IMR-90 (cell line): ENCODE results near the gene DLGAP4. TPM values are rescaled to one million over a fixed set of nuclear protein-coding genes. Genes with fewer than 3 reads are reported as not detected.

Experiments
- ATAC-seq: fragments of 200-7000 bp; cut with Tn5 transposase; 2 replicates; pipeline ENCODE4 v1.9.1; 2020; ENCODE audit warnings: low read depth, mild to moderate bottlenecking, moderate library complexity
- BruUV-seq: library from RNA; stranded (reverse); fragments of 400-500 nt; replicated peaks from 2 replicates; lab custom pipeline; 2021; lab: Mats Ljungman, UMichigan
- CTCF ChIA-PET: fragments of 300-600 bp; formaldehyde crosslinking; extraction: SDS; loops from one replicate; lab custom pipeline; 2021; ENCODE audit warnings: antibody characterized with exemption; lab: Yijun Ruan, JAX
- POLR2A ChIA-PET: fragments of 300-600 bp; sonication (Branson Sonifier 250); formaldehyde crosslinking; loops from one replicate; lab custom pipeline; 2022; ENCODE audit warnings: antibody characterized with exemption; ENCODE audit not compliant: unreplicated experiment; lab: Charles Lee
- DNase-seq: peaks from one replicate; pipeline ENCODE4 v3.0.0; 2013
- H2AFZ ChIP-seq: replicated peaks from 2 replicates; pipeline ENCODE3; 2013; ENCODE audit warnings: low read length, mild to moderate bottlenecking; ENCODE audit not compliant: poor library complexity
- H2AK5ac ChIP-seq: 2 replicates; pipeline ENCODE4 v1.6.1; 2013; ENCODE audit warnings: low read depth, low read length, inconsistent platforms
- H2AK9ac ChIP-seq: replicated peaks from 2 replicates; pipeline ENCODE3; 2013; ENCODE audit warnings: mild to moderate bottlenecking, low read depth, low read length, moderate library complexity; ENCODE audit not compliant: poor library complexity
- H2BK120ac ChIP-seq: 2 replicates; pipeline ENCODE4 v1.6.1; 2013; ENCODE audit warnings: low read depth, low read length, inconsistent platforms
- H2BK15ac ChIP-seq: 3 replicates; pipeline ENCODE4 v1.6.1; 2013; ENCODE audit warnings: low read depth, low read length, inconsistent platforms
- H2BK20ac ChIP-seq: 2 replicates; pipeline ENCODE4 v1.6.1; 2013; ENCODE audit warnings: low read depth, mild to moderate bottlenecking, inconsistent platforms, low read length, moderate library complexity
- H2BK5ac ChIP-seq: 2 replicates; pipeline ENCODE4 v1.6.1; 2013; ENCODE audit warnings: mild to moderate bottlenecking, low read depth, low read length, inconsistent platforms; ENCODE audit not compliant: poor library complexity, severe bottlenecking
- H3K14ac ChIP-seq: replicated peaks from 2 replicates; pipeline ENCODE4 v1.6.1; 2013; ENCODE audit warnings: low read depth, low read length, inconsistent platforms
- H3K18ac ChIP-seq: 2 replicates; pipeline ENCODE4 v1.6.1; 2013; ENCODE audit warnings: low read depth, low read length, control low read depth
- H3K23ac ChIP-seq: 2 replicates; pipeline ENCODE4 v1.6.1; 2013; ENCODE audit warnings: low read depth, low read length, inconsistent platforms
- H3K27ac ChIP-seq: 2 replicates; pipeline ENCODE4 v1.5.1; 2013; ENCODE audit warnings: mild to moderate bottlenecking, control low read depth, low read length; ENCODE audit not compliant: insufficient read depth
- H3K27me3 ChIP-seq: 2 replicates; pipeline ENCODE4 v1.6.1; 2013; ENCODE audit warnings: low read length; ENCODE audit not compliant: control insufficient read depth, insufficient read depth
- H3K36me3 ChIP-seq: 2 replicates; pipeline ENCODE4 v1.6.1; 2013; ENCODE audit warnings: low read length, mixed read lengths; ENCODE audit not compliant: control insufficient read depth, insufficient read depth
- H3K4ac ChIP-seq: 2 replicates; pipeline ENCODE4 v1.6.1; 2013; ENCODE audit warnings: low read depth, low read length, inconsistent platforms
- H3K4me1 ChIP-seq: 2 replicates; pipeline ENCODE4 v1.6.1; 2013; ENCODE audit warnings: low read length, mixed read lengths; ENCODE audit not compliant: control insufficient read depth, insufficient read depth
- H3K4me2 ChIP-seq: 2 replicates; pipeline ENCODE4 v1.6.1; 2013; ENCODE audit warnings: low read depth, mild to moderate bottlenecking, control low read depth, low read length, moderate library complexity
- H3K4me3 ChIP-seq: 2 replicates; pipeline ENCODE4 v1.5.1; 2013; ENCODE audit warnings: low read depth, mild to moderate bottlenecking, control low read depth, low read length, moderate library complexity; ENCODE audit not compliant: insufficient read depth
- H3K56ac ChIP-seq: 2 replicates; pipeline ENCODE4 v1.6.1; 2013; ENCODE audit warnings: low read length, inconsistent platforms; ENCODE audit not compliant: insufficient read depth; ENCODE audit errors: extremely low read depth
- H3K79me1 ChIP-seq, 2 experiments: 2 replicates each; pipeline ENCODE4 v1.6.1; 2013; ENCODE audit warnings: low read length in 2 of 2, inconsistent platforms in 1 of 2, low read depth in 1 of 2
- H3K9ac ChIP-seq: 2 replicates; pipeline ENCODE4 v1.6.1; 2013; ENCODE audit warnings: low read depth, low read length, control low read depth
- H3K9me1 ChIP-seq: 2 replicates; pipeline ENCODE4 v1.6.1; 2013; ENCODE audit warnings: low read length, inconsistent platforms; ENCODE audit not compliant: insufficient read depth
- H3K9me3 ChIP-seq: 2 replicates; pipeline ENCODE4 v1.6.1; 2013; ENCODE audit warnings: low read length; ENCODE audit not compliant: control insufficient read depth, insufficient read depth
- H4K20me1 ChIP-seq: 2 replicates; pipeline ENCODE4 v1.6.1; 2013; ENCODE audit warnings: low read length, inconsistent platforms; ENCODE audit not compliant: insufficient read depth
- H4K5ac ChIP-seq: 2 replicates; pipeline ENCODE4 v1.6.1; 2013; ENCODE audit warnings: mild to moderate bottlenecking, low read depth, low read length, control low read depth
- H4K8ac ChIP-seq, 2 experiments: 2 replicates each; pipeline ENCODE4 v1.6.1; 2013; ENCODE audit warnings: low read depth in 2 of 2, low read length in 2 of 2, control low read depth in 1 of 2, inconsistent platforms in 1 of 2
- H4K91ac ChIP-seq: 2 replicates; pipeline ENCODE4 v1.6.1; 2013; ENCODE audit warnings: low read depth, low read length, inconsistent platforms; ENCODE audit not compliant: insufficient read depth
- BHLHE40 ChIP-seq: fragments of 150-350 bp; IDR thresholded peaks from 2 replicates; pipeline ENCODE4 v1.6.1; 2016; ENCODE audit warnings: mild to moderate bottlenecking, low read depth, low read length
- CEBPB ChIP-seq: IDR thresholded peaks from 2 replicates; pipeline ENCODE4 v1.6.1; 2012; ENCODE audit warnings: low read depth, low read length, improper control_type of control experiment
- CHD1 ChIP-seq: IDR thresholded peaks from 2 replicates; pipeline ENCODE4 v1.6.1; 2012; ENCODE audit warnings: low read depth, low read length, improper control_type of control experiment
- CTCF ChIP-seq: conservative IDR thresholded peaks from 2 replicates; pipeline ENCODE4 v1.5.1; 2012; ENCODE audit warnings: mild to moderate bottlenecking, low read depth, low read length, improper control_type of control experiment
- ELK1 ChIP-seq: fragments of 150-350 bp; IDR thresholded peaks from 2 replicates; pipeline ENCODE4 v1.6.1; 2016; ENCODE audit warnings: low read depth, mild to moderate bottlenecking, low read length, moderate library complexity, borderline replicate concordance
- FOS ChIP-seq: fragments of 150-350 bp; IDR thresholded peaks from 2 replicates; pipeline ENCODE4 v1.6.1; 2016; ENCODE audit warnings: low read depth, low read length
- MAFK ChIP-seq: IDR thresholded peaks from 2 replicates; pipeline ENCODE4 v1.6.1; 2012; ENCODE audit warnings: low read depth, low read length, improper control_type of control experiment
- MAZ ChIP-seq: IDR thresholded peaks from 2 replicates; pipeline ENCODE4 v1.6.1; 2012; ENCODE audit warnings: low read depth, mild to moderate bottlenecking, low read length, improper control_type of control experiment, moderate library complexity, borderline replicate concordance
- NFE2L2 ChIP-seq: fragments of 150-350 bp; IDR thresholded peaks from 2 replicates; pipeline ENCODE4 v1.6.1; 2016; ENCODE audit warnings: low read depth, mild to moderate bottlenecking, low read length
- POLR2A ChIP-seq: IDR thresholded peaks from 2 replicates; pipeline ENCODE4 v1.6.1; 2012; ENCODE audit warnings: mild to moderate bottlenecking, low read depth, low read length
- RAD21 ChIP-seq: IDR thresholded peaks from 2 replicates; pipeline ENCODE4 v1.6.1; 2012; ENCODE audit warnings: low read length, improper control_type of control experiment
- RCOR1 ChIP-seq: IDR thresholded peaks from 2 replicates; pipeline ENCODE4 v1.6.1; 2012; ENCODE audit warnings: mild to moderate bottlenecking, low read length, improper control_type of control experiment; ENCODE audit not compliant: insufficient replicate concordance
- RFX5 ChIP-seq: IDR thresholded peaks from 2 replicates; pipeline ENCODE4 v1.8.0; 2012; ENCODE audit warnings: low read depth, mild to moderate bottlenecking, low read length, moderate library complexity
- SMC3 ChIP-seq: fragments of 150-350 bp; IDR thresholded peaks from 2 replicates; pipeline ENCODE4 v1.6.1; 2016; ENCODE audit warnings: low read depth, mild to moderate bottlenecking, antibody characterized with exemption, low read length, moderate library complexity
- USF2 ChIP-seq: fragments of 150-350 bp; IDR thresholded peaks from 2 replicates; pipeline ENCODE4 v1.6.1; 2017; ENCODE audit warnings: mild to moderate bottlenecking, antibody characterized with exemption, low read length, low read depth
- WGBS, 2 experiments: methylation state at CpG; one replicate each; pipeline versions ENCODE4 v1.1.5 to v1.1.7; 2013; ENCODE audit warnings: missing lambda C conversion rate in 2 of 2; ENCODE audit not compliant: insufficient read length in 1 of 2; ENCODE audit errors: extremely low coverage in 2 of 2; 5-methylcytosine and 5-hydroxymethylcytosine counted together
- dilution Hi-C: fragments of 300-500 bp; cut with HindIII; formaldehyde crosslinking; loops from one replicate; pipeline ENCODE4 v1.14.3; 2018; ENCODE audit warnings: low sequenced_read_pairs; ENCODE audit not compliant: unreplicated experiment
- in situ Hi-C: fragments of 300-500 bp; cut with MboI; formaldehyde crosslinking; loops from 3 replicates; pipeline ENCODE4 v1.14.3; 2019; ENCODE audit warnings: low sequenced_read_pairs, inconsistent platforms, mixed read lengths
- intact Hi-C: fragments of 100-400 bp; cut with micrococcal nuclease; formaldehyde crosslinking; loops from 2 replicates; pipeline ENCODE4 v1.10.0; 2022
- polyA plus RNA-seq, 3 experiments: library from polyadenylated mRNA; depleted of rRNA; stranded (reverse); fragments of >200 nt; gene quantifications; 2 replicates each; pipeline ENCODE4 v1.2.3, GENCODE V29; 2012; ENCODE audit warnings: low replicate concordance in 1 of 3
- total RNA-seq: library from RNA; depleted of rRNA; stranded (reverse); fragments of >200 nt; gene quantifications from 2 replicates; pipeline ENCODE4 v1.2.3, GENCODE V29; 2012

The DLGAP4 gene
- total and polyA plus RNA-seq, 2 of the 4 experiments (the other 2 are of a cell fraction) = 32.3 to 73.2 TPM

GRCh38 chr20:36454332-36454697, 148.2 kb downstream of the DLGAP4 start:
- Histone ChIP-seq H3K9me3 (0 out of 2 replicates have a peak, but pooled peaks cover 2% of the 10 kb centered on the region), H4K91ac (no peak overlapping the region), H4K8ac (no peak overlapping the region), H3K27ac (no peak overlapping the region), H3K56ac (no peak overlapping the region), H3K27me3 (peaks cover 11% of the 10 kb centered on the region), H4K20me1 (no peaks in the 10 kb centered on the region), H3K4ac (no peak overlapping the region), H3K23ac (peak overlapping the region; percentile 11; the same call in 1 of the 2 replicates), H3K9me1 (no peaks in the 10 kb centered on the region), H4K5ac (no peak overlapping the region), H2BK20ac (no peak overlapping the region), H3K36me3 (no peaks in the 10 kb centered on the region), H2AK9ac (no peak overlapping the region), H3K9ac (no peak overlapping the region), H2BK120ac (no peak overlapping the region), H3K4me1 (peaks cover 7% of the 10 kb centered on the region), H2BK15ac (no peak overlapping the region), H3K4me2 (no peak overlapping the region), H3K18ac (no peak overlapping the region), H3K79me1 (no peaks in the 10 kb centered on the region), H2AFZ (peak overlapping the region; percentile 69), H3K14ac (no peak overlapping the region), H2AK5ac (no peak overlapping the region), H2BK5ac (no peak overlapping the region), H3K4me3 (no peak overlapping the region)
- no peak for TF ChIP-seq RCOR1
- TF ChIP-seq CTCF = no peak
- TF ChIP-seq NFE2L2 = no peak
- no peak for TF ChIP-seq RAD21
- TF ChIP-seq MAZ = no peak
- TF ChIP-seq FOS = no peak
- no peak for TF ChIP-seq POLR2A
- TF ChIP-seq SMC3 = no peak
- no peak for TF ChIP-seq BHLHE40
- no peak for TF ChIP-seq CEBPB
- TF ChIP-seq RFX5 = no peak
- TF ChIP-seq MAFK = no peak
- no peak for TF ChIP-seq USF2
- TF ChIP-seq CHD1 = no peak
- TF ChIP-seq ELK1 = no peak
- CTCF ChIA-PET = no interaction called here
- no TSS peak for BruUV-seq
- intact Hi-C loops (no loop called here), in situ Hi-C loops (no loop called here), dilution Hi-C loops (no loop called here)
- POLR2A ChIA-PET = interaction anchor here (0.7 kb wide), 1 partner anchor 8 kb away, joined by 13 read pairs; no protein-coding TSS in a partner anchor
- ATAC-seq (peak; percentile 53), DNase-seq (no peak)
- no CpG with 5 or more reads among the region's 4 CpGs for WGBS, 2 experiments
